ENCODE results near the gene MCCC1. TPM values are rescaled to one million over a fixed set of nuclear protein-coding genes. Genes with fewer than 3 reads are reported as not detected.

Gene MCCC1
- total and polyA plus RNA-seq, 11 donors, result 32.8 to 58.4 (median 47.5) TPM

DNA sequence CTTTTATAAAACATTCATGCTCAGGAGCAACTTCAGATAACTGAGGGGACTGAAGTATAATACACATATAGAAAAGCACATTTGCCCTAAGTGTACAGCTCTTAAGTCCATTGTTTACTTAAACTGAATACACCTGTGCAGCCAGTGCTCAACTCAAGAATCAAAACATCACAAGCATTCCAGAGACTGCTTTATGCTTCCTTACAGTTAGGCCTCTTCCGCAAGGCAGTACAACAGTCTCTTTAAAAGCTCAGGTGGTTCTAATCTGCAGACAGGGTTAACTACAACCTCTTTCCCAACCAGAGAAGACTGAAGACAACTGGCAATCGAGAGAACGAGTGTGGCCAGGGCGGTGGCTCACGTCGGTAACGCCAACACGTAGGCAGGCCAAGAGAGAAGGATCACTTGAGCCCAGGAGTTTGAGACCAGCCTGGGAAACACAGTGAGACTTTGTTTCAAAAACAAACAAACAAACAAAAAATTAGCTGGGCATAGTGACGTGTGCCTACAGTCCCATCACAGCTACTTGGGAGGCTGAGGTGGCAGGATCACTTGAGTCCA is 16.9 kb downstream of the MCCC1 start:
- DNase-seq (no peak), ATAC-seq (no peak)
- no peak overlapping the region for H3K27ac ChIP-seq
- no peaks in the 10 kb centered on the region for H3K9me3 ChIP-seq
- TF ChIP-seq POLR2A (IDR thresholded peaks at IDR 0.05), result no peak
- intact Hi-C loops (cut with DNase I), result no loop called here
- H3K36me3 ChIP-seq, result peaks cover 0 to 81% (median 67%) of the 10 kb centered on the region in 9 donors
- no peaks in the 10 kb centered on the region for H3K27me3 ChIP-seq
- no peak overlapping the region for H3K4me3 ChIP-seq
- WGBS, 4 donors, result 89 to 92% (median 90%) methylated on average over 9 of the region's 9 CpGs
- peaks cover 0 to 6% (median 0%) of the 10 kb centered on the region in 12 donors for H3K4me1 ChIP-seq

DNA sequence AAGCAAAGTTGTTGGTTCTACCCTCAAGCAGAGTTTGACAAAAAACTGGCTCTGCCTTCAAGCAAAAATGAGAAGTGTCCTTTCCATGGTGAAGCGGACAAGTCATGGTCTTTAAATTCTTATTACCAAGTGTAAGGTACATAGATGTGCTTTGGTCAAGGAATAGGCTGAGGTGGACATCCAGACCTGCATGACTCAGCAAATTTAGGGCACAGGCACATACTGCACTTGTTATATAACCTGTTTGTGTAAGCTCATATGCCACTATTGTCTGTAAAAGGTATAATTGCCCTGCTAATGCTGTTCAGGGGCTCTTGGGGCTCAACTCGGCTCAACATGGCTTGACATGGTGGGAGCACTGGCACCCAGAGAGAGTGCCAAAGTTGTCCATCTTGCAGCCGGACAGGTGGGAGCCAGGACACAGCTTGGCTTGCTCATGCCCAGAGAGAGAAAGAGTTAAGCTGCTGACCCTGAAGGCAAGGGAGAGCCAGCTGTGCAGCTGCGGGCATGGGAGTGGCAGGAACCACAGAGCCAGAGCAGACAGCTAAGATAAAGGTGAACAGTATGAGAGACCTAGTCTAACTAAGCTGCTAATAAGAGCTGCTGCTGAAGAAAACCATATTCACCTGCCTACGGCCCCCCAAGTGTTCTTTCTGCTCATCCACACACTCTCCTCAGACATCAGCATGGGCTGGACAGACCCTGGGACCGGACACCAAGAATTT is 17.7 kb downstream of the MCCC1 start:
- DNase-seq (no peak), ATAC-seq (no peak)
- TF ChIP-seq, protein P1, sequence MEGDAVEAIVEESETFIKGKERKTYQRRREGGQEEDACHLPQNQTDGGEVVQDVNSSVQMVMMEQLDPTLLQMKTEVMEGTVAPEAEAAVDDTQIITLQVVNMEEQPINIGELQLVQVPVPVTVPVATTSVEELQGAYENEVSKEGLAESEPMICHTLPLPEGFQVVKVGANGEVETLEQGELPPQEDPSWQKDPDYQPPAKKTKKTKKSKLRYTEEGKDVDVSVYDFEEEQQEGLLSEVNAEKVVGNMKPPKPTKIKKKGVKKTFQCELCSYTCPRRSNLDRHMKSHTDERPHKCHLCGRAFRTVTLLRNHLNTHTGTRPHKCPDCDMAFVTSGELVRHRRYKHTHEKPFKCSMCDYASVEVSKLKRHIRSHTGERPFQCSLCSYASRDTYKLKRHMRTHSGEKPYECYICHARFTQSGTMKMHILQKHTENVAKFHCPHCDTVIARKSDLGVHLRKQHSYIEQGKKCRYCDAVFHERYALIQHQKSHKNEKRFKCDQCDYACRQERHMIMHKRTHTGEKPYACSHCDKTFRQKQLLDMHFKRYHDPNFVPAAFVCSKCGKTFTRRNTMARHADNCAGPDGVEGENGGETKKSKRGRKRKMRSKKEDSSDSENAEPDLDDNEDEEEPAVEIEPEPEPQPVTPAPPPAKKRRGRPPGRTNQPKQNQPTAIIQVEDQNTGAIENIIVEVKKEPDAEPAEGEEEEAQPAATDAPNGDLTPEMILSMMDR (IDR thresholded peaks at IDR 0.05), result no peak
- TF ChIP-seq POLR2A (IDR thresholded peaks at IDR 0.05), result no peak
- Histone ChIP-seq H3K27me3 (no peaks in the 10 kb centered on the region), H3K27ac (no peak overlapping the region), H3K36me3 (peaks cover 0 to 76% (median 59%) of the 10 kb centered on the region in 9 donors), H3K9me3 (no peaks in the 10 kb centered on the region), H3K4me3 (no peak overlapping the region), H3K4me1 (peaks cover 0 to 6% (median 0%) of the 10 kb centered on the region in 12 donors)
- intact Hi-C loops (cut with DNase I), result no loop called here
- WGBS, 4 donors, result 91 to 94% (median 93%) methylated on average over 6 of the region's 6 CpGs

DNA sequence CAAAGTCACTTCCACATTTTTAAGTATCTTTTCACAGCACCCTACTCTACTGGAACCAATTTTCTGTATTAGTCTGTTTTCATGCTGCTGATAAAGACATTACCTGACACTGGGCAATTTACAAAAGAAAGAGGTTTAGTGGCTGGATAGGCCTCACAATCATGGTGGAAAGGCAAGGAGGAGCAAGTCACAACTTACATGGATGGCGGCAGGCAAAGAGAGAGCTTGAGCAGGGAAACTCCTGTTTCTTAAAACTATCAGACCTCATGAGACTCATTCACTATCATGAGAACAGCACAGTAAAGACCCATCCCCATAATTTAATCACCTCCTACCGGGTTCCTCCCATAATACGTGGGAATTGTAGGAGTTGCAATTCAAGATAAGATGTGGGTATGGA is 18.7 kb downstream of the MCCC1 start:
- WGBS, 4 donors, result 92 to 97% (median 96%) methylated on average over 3 of the region's 3 CpGs
- no peak for DNase-seq
- Histone ChIP-seq H3K36me3 (peaks cover 0 to 69% (median 49%) of the 10 kb centered on the region in 9 donors), H3K9me3 (no peaks in the 10 kb centered on the region), H3K27me3 (no peaks in the 10 kb centered on the region), H3K4me3 (no peak overlapping the region), H3K4me1 (peaks cover 0 to 6% (median 0%) of the 10 kb centered on the region in 12 donors), H3K27ac (no peak overlapping the region)
- no peak for ATAC-seq
- intact Hi-C loops (cut with DNase I), result no loop called here
- TF ChIP-seq POLR2A (IDR thresholded peaks at IDR 0.05), result no peak
- TF ChIP-seq, protein P1 (IDR thresholded peaks at IDR 0.05), result no peak

- TF ChIP-seq, protein P1 (IDR thresholded peaks at IDR 0.05), result no peak
- no peak for TF ChIP-seq POLR2A (IDR thresholded peaks at IDR 0.05)
- Histone ChIP-seq H3K36me3 (peaks cover 0 to 54% (median 29%) of the 10 kb centered on the region in 9 donors), H3K4me3 (no peak overlapping the region), H3K4me1 (peaks cover 0 to 8% (median 0%) of the 10 kb centered on the region in 12 donors), H3K9me3 (peaks cover 0 to 6% (median 0%) of the 10 kb centered on the region in 12 donors), H3K27ac (no peak overlapping the region), H3K27me3 (no peaks in the 10 kb centered on the region)
- 95 to 99% (median 96%) methylated on average over 2 of the region's 2 CpGs for WGBS, 4 donors
- no peak for ATAC-seq
- no peak for DNase-seq
- intact Hi-C loops (cut with DNase I), result no loop called here
These were observed 24.4 kb downstream of the MCCC1 start for GRCh38 chr3:183074881-183075280.
